ENCODE measurements around the gene PDZD4.

Gene PDZD4

DNA sequence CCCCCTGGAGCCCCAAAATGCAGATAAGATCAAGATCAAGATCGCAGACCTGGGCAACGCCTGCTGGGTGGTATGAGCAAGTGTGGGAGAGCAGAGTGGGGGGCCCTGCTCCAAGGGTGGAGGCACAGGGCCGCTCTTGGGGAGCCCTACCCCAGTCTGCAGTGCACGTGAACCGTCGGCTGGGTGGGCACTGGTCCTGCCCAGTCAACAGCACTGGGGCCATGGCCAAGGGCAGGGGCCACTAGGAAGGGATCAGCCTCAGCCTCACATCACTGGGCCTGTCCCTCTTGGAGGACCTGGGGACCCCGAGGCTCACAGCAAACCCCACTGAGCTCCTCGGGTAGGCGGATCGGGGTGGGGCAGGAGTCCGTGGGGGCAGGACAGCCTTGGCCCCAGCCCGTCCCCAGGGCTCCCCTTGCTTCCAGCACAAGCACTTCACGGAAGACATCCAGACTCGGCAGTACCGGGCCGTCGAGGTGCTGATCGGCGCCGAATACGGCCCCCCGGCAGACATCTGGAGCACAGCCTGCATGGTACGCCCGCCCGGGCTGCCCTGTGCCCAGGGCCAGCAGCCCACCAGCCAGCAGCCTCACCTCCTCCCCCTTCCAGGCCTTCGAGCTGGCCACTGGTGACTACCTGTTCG, 45.9 kb downstream of the PDZD4 start:
- DNase-seq (ENCODE audit: low read depth, low spot score): no peak

DNA sequence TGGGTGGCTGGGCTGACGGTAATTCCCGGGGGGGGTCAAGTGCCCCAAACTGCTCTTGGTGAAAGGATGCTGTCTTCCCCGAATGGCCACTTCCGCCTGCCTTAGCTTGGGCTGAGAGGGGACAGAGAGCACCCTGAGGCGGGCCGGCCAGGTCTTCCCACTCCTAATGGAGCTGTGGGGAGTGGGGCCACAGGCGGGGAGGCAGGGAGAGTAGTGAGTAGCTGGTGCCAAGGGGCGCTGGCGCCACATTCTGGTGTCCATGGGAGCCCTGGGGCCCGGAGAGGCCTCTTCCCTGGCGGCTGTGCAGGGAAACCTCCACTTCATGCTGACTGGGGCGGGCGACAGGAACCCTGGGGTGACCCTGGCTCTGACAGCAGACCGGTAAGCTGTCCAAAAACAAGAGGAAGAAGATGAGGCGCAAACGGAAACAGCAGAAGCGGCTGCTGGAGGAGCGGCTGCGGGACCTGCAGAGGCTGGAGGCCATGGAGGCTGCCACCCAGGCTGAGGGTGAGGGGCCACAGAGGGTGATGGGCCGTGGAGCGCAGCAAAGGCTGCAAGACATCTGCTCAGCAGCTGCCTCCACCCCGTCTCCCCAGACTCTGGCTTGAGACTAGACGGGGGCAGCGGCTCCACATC, 46.8 kb downstream of the PDZD4 start:
- DNase-seq (ENCODE audit: low read depth, low spot score): no peak

DNA sequence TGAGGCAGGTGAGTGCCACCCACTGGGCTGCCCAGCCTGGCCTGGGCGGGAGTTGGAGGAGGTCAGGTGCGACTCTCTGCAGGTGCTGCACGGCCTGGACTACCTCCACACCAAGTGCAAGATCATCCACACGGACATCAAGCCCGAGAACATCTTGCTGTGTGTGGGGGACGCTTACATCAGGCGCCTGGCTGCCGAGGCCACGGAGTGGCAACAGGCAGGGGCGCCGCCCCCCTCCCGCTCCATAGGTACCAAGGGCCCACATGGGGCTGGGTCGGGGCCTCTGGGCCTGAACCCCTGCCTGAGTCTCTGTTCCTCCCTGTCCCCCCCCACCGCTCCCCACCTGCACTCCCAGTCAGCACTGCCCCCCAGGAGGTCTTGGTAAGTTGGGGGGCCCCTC, 47.5 kb downstream of the PDZD4 start:
- no peak for DNase-seq (ENCODE audit: low read depth, low spot score)

DNA sequence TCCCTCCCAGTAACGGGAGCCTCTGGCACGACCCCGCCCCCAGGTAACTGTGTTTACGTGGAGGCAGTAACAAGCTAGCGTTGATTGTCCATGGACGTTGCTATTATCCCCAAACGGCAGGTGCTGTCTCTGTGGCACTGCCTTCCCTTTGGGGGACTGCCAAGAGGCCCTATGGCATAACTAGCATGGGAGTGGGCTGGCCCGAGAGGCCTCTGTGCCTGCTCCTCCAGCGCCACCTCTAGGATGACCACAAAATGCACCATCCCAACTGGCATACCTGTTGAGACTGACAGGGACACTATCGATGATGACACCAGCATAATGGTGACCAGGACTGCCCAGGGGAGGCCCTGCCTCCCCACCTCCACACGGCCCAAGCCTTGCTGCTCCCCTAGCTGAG, 48.0 kb downstream of the PDZD4 start:
- no peak for DNase-seq (ENCODE audit: low read depth, low spot score)

DNA sequence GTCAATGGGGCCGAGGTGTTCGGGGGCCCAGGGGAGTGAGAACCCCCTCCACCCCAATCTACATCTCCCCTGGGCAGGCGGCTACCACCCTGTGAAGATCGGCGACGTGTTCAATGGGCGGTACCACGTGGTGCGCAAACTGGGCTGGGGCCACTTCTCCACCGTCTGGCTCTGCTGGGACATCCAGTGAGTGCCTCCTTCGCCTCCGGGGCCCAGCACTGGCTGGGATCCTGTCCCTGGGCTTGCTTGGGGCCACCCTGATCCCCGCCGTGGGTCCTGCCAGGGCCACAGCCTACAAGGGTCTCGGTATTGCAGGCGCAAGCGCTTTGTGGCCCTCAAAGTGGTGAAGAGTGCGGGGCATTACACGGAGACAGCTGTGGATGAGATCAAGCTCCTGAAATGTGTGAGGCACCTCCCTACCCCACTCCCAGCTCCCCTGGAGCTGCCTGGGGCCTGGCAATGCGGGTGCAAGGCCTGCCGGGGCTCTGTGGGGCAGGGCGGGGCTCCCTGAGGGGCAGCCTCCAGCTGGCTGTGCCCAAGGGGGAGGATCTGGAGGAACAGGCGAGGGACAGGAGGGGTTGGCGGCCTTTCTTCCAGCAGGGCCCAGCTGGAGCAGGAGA, 48.8 kb downstream of the PDZD4 start:
- DNase-seq (ENCODE audit: low read depth, low spot score): no peak

DNA sequence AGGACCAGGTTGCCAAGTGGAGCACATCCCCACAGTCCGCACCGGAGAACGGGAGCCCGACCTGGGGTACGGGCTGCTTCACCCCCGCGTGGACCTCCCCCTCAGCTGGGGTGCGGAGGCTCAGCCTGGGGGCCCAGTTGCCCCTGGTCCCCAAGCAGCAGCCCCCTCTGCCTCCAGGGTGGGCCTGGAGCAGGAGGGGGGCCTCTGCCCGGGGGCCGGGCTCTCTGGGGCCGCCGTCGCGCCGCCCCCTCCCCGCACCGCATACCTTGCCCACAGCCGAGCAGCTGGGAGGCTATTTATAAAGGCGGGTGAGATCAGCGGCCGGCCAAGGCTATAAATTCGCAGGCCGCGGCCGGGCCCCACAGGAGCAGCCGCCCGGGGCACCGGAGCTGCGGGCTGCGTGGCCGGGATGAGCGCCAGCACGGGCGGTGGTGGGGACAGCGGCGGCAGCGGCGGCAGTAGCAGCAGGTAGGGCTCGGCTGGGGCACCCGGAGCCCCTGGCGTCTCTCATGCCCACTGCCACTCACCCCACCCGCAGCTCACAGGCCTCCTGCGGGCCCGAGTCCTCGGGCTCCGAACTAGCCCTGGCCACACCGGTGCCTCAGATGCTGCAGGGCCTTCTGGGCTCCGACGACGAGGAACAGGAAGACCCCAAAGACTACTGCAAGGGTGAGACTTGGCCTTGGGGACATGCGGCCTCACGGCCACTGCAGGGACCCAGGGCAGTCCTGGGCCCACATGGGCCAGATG, 49.5 kb downstream of the PDZD4 start, which contains the start of gene SRPK3:
TSS of gene SRPK3 (plus strand) at position 364 of the 750 bp plus-strand sequence. CDS start at position 410, 46 bp downstream.
- no peak for DNase-seq (ENCODE audit: low read depth, low spot score)

DNA sequence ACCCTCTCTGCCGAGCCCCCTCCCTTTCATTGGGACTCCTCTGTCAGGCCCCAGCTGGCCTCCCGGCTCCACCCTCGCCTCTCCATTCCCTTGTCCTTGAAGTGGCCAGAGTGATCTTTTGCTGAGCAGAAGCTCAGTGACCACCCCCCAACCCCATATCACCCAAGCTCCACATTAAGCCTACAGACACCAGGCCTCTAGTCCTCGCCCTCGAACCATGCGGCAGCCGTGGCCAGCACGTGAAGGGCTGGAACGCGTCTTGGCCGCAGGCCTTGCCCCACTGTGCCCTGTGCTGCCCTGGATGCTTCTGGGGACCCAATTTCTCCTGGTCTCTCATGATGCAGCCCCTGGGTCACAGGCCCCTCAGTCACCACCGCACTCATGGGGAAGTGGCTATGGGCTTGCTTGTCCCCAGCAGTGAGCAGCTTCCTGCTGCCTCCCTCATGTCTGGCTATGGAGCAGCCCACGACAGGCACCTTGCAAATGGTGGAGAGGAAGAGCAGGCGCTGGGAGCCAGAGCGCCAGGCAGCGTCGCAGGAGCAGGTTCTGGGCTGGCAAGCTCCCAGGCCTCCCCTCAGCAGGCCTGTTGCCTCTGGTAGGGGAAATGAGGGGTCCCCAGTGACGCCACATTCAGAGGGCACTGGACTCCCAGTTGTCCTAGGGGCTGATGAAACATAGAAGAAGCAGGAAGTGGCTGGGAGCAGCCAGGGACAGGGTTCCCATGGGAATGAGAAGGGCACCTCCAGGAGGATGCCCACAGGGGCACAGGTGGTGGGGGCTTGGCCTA, 50.3 kb downstream of the PDZD4 start:
- no peak for DNase-seq (ENCODE audit: low read depth, low spot score)

DNA sequence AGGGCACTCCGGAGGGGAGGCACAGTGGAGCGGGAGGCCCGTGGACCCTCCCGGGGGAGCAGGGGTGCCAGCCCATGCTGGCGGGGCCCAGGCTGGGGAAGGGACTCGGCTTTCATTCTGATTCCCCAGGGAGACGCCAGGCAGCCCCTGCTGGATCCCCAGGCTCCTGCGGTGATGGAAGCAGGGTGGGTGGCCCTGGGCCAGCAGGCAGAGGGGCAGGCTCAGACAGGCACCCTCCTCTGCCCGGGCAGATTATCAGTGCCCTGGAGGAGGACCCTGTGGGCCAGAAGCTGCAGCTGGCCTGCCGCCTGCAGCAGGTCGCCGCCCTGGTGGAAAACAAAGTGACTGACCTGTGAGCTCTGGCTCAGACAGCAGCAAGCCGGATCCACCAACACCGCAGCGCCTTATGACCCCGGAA, 51.7 kb downstream of the PDZD4 start:
- DNase-seq (ENCODE audit: low read depth, low spot score): no peak

DNA sequence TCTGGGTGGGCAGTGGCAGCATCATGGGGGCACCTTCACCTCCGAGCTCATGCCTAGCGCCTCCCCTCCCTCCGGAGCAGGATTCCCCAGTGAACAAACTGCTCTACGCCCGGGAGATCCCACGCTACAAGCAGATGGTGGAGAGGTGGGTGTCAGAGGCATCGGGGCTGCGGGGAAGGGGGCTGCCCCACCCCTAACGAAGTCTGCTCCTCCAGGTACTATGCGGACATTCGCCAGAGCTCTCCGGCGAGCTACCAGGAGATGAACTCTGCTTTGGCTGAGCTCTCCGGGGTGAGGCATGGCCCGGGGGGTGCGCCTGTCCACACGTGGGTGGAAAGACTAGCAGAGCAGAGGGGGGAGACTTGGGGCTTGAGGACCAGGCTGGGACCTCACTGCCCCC, 52.2 kb downstream of the PDZD4 start:
- no peak for DNase-seq (ENCODE audit: low read depth, low spot score)

DNA sequence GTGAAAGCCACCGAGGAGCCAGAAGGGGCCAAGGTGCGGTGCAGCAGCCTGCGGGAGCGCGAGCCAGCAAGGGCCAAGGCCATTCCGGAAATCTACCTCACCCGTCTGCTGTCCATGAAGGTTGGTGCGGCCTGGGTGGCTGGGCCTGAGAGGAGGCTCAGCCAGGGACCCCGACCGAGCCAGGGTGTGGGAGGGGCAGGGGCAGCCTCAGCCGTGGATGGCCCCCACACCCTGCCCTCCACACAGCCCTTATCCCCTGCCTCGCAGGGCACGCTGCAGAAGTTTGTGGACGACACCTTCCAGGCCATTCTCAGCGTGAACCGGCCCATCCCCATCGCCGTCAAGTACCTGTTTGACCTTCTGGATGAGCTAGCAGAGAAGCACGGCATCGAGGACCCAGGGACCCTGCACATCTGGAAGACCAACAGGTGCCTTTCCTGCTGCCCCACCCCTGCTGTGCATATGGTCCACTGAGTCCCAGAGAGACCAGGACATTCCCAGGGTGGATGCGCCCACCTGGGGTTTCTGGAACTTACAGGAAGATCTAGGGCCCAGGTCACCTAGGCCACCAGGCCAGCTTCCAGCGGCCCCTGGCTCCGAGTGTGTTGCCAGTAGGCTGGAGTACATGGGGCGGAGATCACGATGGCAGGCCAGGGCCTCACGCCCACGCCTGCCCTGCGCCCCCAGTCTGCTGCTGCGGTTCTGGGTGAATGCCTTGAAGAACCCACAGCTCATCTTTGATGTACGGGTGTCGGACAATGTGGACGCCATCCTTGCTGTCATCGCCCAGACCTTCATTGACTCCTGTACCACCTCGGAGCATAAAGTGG, 52.9 kb downstream of the PDZD4 start:
- DNase-seq (ENCODE audit: low read depth, low spot score): no peak

DNA sequence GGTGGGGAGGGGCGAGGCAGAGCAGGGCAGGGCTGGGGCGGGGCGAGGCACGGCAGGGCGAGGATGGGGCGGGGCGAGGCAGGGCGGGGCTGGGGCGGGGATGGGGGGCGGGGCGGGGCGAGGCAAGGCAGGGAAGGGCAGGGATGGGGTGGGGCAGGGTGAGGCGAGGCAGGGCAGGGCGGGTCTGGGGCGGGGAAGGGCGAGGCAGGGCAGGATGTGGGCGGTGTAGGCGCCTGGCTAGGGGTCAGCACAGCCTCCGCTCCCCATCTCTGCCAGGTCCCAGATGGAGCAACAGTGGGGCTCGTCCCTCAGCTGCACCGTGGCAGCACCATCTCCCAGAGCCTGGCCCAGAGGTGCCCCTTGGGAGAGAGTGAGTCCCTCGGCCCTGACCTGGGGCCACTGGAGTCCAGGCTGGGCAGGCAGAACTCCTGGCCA, 53.7 kb downstream of the PDZD4 start:
- DNase-seq (ENCODE audit: low read depth, low spot score): no peak

DNA sequence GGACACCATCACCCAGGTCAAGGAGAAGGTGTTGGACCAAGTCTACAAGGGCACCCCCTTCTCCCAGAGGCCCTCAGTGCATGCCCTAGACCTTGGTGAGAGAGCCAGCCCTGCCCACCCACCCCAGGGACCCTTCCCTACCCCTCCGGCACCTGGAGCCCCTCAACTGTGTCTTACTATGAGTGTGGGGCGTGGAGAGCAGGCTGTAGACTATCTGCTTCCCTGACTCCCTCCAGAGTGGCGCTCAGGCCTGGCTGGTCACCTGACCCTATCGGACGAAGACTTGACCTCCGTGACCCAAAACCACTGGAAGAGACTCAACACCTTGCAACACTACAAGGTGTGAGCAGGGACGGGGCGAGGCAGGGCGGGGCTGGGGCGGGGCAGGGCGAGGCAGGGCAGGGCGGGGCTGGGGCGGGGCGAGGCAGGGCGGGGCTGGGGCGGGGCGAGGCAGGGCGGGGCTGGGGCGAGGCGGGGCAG, 54.2 kb downstream of the PDZD4 start:
- DNase-seq (ENCODE audit: low read depth, low spot score): no peak

DNA sequence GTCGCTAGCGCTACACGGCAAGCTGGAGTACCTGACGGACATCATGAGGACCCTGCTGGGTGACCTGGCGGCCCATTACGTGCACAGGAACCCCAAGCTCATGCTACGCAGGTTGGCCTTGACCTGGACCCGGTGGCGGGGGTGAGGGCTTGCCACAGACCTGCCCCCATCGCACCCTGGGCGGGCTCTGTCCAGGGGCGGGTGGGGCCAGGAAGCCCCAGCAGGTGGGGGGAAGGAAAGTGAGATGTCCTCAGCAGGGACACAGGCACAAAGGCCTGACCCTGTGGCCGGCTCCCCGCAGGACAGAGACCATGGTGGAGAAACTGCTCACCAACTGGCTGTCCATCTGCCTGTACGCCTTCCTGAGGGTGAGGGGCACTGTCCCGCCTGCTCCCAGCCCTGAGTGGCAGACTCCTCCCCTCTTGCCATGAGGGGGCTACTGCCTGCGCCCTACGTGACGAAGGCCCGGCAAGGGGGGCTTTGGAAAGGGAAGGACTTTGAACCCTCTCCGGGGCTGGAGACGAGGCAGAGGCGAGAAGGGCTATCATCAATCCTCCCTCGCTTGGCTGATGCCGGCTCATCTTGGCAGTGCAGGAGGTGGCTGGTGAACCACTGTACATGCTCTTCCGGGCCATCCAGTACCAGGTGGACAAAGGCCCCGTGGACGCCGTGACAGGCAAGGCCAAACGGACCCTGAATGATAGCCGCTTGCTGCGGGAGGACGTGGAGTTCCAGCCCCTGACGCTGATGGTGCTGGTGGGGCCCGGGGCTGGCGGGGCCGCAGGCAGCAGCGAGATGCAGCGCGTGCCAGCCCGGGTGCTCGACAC, 54.8 kb downstream of the PDZD4 start:
- no peak for DNase-seq (ENCODE audit: low read depth, low spot score)

DNA sequence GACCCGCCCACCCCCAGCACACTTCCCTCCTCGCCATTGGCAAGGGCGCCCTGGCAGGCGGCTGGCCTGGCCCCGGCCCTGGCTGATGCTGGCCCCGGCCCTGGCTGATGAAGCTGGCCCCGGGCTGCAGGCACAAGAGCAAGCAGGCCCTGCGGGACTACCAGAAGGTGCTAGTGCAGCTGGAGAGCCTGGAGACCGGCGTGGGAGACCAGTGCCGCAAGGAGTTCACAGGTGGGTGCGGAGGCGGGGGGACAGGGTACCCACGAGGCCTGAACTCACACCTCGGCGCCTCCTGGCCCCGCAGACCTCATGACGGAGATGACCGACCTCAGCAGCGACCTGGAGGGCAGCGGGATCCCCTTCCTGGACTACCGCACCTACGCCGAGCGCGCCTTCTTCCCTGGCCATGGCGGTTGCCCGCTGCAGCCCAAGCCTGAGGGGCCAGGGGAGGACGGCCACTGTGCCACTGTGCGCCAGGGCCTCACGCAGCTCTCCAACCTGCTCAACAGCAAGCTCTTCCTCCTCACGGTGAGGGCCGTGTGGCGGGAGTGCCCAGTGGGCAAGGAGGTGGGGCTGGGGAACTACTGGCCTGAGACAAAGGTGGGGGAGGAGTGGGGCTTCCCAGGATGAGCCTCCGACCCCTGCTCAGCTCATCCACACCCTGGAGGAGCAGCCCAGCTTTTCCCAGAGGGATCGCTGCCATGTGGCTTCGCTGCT, 55.6 kb downstream of the PDZD4 start:
- DNase-seq (ENCODE audit: low read depth, low spot score): no peak

DNA sequence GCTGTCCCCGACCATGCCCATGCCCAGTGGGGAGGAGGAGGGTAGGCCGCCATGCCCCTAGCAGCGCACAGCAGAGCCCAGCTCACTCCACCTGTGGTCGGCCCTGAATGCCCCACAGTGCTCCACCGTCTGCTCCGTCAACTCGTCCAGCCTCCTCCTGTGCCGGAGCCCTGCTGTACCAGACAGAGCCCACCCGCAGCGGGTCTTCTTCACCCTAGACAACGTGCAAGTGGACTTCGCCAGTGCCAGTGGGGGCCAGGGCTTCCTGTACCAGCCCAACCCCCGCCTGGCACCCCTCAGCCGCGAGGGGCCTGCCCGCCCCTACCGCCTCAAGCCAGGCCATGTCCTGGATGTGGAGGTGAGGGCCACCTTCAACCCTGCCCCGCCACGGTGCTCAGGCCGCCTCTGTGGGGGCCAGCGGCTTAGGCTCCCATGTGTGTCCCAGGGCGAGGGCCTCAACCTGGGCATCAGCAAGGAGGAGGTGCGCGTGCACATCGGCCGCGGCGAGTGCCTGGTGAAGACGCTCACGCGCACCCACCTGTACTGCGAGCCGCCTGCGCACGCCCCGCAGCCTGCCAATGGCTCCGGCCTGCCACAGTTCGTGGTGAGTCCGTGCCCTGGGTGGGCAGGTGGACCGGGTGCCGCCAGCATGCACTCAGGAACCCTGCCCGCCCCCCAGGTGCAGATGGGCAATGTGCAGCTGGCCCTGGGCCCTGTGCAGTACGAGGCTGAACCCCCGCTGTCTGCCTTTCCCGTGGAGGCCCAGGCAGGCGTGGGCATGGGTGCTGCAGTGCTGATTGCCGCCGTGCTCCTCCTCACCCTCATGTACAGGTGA, 56.4 kb downstream of the PDZD4 start:
- DNase-seq (ENCODE audit: low read depth, low spot score): no peak

DNA sequence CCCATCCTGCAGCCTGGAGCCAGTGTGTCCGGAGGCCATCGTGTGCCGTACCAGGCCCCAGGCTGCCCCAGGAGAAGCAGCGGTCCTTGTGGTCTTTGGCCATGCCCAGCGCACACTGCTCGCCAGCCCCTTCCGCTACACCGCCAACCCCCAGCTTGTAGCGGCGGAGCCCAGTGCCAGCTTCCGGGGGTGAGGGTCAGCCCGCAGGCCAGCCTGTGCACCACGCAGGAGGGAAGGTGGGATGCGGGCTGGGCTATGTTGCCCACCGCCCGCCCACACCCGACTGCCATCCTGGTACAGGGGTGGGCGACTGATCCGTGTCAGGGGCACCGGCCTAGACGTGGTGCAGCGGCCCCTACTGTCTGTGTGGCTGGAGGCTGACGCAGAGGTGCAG, 57.1 kb downstream of the PDZD4 start:
- DNase-seq (ENCODE audit: low read depth, low spot score): no peak

DNA sequence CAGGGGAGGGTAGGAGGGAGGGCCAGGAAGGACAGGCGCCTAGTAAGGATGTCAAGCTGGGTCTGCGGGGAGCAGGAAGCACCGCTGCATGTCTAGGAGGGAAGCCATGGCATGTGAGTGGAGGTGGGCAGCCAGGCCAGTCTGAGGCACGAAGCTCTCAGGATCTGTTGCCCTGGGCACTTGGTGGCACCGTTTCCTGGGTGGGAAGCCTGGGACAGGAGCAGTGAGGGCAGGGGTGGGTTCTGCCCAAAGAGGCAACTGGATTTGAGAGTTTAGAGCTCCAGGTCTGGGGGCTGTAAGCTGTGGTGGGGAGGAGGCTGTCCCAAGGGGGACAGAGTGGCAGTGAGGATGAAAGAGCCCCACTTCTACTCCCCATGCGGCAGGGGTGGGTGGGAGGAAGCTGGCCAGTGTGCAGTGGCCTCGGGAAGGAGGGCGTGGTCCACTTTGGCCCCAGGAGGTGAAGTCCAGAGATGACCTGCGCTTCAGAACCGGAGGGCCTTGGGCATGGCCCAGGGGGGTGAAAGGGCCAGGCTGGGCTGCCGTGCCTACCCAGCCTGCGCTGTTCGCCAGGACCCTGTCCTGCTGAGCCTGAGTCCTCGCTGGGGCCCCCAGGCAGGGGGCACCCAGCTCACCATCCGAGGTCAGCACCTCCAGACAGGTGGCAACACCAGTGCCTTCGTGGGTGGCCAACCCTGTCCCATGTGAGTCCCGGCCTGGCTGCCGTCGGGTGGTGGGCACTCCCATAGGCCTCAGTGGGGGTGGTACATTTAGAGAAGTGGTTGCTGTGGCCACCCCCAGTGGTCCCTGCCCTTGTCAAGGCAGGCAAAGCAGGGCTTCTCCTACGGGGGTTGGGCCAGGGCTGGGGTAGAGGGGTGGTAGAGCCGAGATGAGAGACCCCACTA, 57.8 kb downstream of the PDZD4 start:
- no peak for DNase-seq (ENCODE audit: low read depth, low spot score)
